HepG2 (cell line): ENCODE results near the gene MTUS2.

Source experiments
- CREB3 ChIP-seq: sonication (generic); formaldehyde crosslinking; IDR thresholded peaks from 2 replicates; pipeline ENCODE4 v1.5.0; 2020; ENCODE audit warnings: missing genetic modification reagents
- CTCF ChIP-seq: sonication (generic); formaldehyde crosslinking; IDR thresholded peaks from 2 replicates; pipeline ENCODE4 v1.5.0; 2020; ENCODE audit warnings: mild to moderate bottlenecking, missing genetic modification reagents, moderate library complexity
- HNF4A ChIP-seq: sonication (generic); formaldehyde crosslinking; IDR thresholded peaks from 2 replicates; pipeline ENCODE4 v1.4.0; 2020; ENCODE audit warnings: missing genetic modification reagents
- NFATC3 ChIP-seq: sonication (generic); formaldehyde crosslinking; IDR thresholded peaks from 2 replicates; pipeline ENCODE4 v1.5.1; 2020; ENCODE audit warnings: mild to moderate bottlenecking, missing genetic modification reagents
- YY1 ChIP-seq: IDR thresholded peaks from 2 replicates; pipeline ENCODE4 v1.6.1; 2011; ENCODE audit warnings: low read length, low read depth, moderate library complexity, mild to moderate bottlenecking; ENCODE audit not compliant: insufficient read depth, insufficient replicate concordance
- ZBTB2 ChIP-seq: sonication (generic); formaldehyde crosslinking; IDR thresholded peaks from 2 replicates; pipeline ENCODE4 v1.8.0; 2022; ENCODE audit warnings: low read depth, missing genetic modification reagents
- ZBTB33 ChIP-seq: sonication (generic); formaldehyde crosslinking; IDR thresholded peaks from 2 replicates; pipeline ENCODE4 v1.4.0; 2020; ENCODE audit warnings: missing genetic modification reagents
- ZSCAN30 ChIP-seq: sonication (generic); formaldehyde crosslinking; IDR thresholded peaks from 2 replicates; pipeline ENCODE4 v1.5.0; 2020; ENCODE audit warnings: mild to moderate bottlenecking, missing genetic modification reagents
- TF ChIP-seq, protein P1 (sequence below): sonication (generic); formaldehyde crosslinking; conservative IDR thresholded peaks from 2 replicates; pipeline ENCODE4 v1.8.0; 2022; ENCODE audit warnings: low read depth, missing genetic modification reagents
- TF ChIP-seq, protein P2 (sequence below), 2 experiments: IDR thresholded peaks; 2 replicates each; pipeline ENCODE4 v1.6.1; 2011 to 2012; ENCODE audit warnings: low read length in 2 of 2, borderline replicate concordance in 1 of 2, low read depth in 1 of 2, mild to moderate bottlenecking in 1 of 2, moderate library complexity in 1 of 2
- TF ChIP-seq, protein P3 (sequence below): sonication (generic); formaldehyde crosslinking; conservative IDR thresholded peaks from 2 replicates; pipeline ENCODE4 v1.4.0; 2020; ENCODE audit warnings: missing genetic modification reagents

- no peak for TF ChIP-seq ZBTB2
- TF ChIP-seq, protein P1, sequence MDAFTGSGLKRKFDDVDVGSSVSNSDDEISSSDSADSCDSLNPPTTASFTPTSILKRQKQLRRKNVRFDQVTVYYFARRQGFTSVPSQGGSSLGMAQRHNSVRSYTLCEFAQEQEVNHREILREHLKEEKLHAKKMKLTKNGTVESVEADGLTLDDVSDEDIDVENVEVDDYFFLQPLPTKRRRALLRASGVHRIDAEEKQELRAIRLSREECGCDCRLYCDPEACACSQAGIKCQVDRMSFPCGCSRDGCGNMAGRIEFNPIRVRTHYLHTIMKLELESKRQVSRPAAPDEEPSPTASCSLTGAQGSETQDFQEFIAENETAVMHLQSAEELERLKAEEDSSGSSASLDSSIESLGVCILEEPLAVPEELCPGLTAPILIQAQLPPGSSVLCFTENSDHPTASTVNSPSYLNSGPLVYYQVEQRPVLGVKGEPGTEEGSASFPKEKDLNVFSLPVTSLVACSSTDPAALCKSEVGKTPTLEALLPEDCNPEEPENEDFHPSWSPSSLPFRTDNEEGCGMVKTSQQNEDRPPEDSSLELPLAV (CRISPR knock-in tag), result no peak
- no peak for TF ChIP-seq CREB3 (CRISPR knock-in tag)
- no peak for TF ChIP-seq ZBTB33 (CRISPR knock-in tag)
- TF ChIP-seq HNF4A (CRISPR knock-in tag), result no peak
- TF ChIP-seq YY1, result no peak
- no peak for TF ChIP-seq NFATC3
- no peak for TF ChIP-seq CTCF
- TF ChIP-seq, protein P2, sequence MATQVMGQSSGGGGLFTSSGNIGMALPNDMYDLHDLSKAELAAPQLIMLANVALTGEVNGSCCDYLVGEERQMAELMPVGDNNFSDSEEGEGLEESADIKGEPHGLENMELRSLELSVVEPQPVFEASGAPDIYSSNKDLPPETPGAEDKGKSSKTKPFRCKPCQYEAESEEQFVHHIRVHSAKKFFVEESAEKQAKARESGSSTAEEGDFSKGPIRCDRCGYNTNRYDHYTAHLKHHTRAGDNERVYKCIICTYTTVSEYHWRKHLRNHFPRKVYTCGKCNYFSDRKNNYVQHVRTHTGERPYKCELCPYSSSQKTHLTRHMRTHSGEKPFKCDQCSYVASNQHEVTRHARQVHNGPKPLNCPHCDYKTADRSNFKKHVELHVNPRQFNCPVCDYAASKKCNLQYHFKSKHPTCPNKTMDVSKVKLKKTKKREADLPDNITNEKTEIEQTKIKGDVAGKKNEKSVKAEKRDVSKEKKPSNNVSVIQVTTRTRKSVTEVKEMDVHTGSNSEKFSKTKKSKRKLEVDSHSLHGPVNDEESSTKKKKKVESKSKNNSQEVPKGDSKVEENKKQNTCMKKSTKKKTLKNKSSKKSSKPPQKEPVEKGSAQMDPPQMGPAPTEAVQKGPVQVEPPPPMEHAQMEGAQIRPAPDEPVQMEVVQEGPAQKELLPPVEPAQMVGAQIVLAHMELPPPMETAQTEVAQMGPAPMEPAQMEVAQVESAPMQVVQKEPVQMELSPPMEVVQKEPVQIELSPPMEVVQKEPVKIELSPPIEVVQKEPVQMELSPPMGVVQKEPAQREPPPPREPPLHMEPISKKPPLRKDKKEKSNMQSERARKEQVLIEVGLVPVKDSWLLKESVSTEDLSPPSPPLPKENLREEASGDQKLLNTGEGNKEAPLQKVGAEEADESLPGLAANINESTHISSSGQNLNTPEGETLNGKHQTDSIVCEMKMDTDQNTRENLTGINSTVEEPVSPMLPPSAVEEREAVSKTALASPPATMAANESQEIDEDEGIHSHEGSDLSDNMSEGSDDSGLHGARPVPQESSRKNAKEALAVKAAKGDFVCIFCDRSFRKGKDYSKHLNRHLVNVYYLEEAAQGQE (IDR thresholded peaks at IDR 0.05; ENCODE audit: borderline replicate concordance in 1 of 2, low read depth in 1 of 2, low read length in 2 of 2), result no peak
- TF ChIP-seq, protein P3, sequence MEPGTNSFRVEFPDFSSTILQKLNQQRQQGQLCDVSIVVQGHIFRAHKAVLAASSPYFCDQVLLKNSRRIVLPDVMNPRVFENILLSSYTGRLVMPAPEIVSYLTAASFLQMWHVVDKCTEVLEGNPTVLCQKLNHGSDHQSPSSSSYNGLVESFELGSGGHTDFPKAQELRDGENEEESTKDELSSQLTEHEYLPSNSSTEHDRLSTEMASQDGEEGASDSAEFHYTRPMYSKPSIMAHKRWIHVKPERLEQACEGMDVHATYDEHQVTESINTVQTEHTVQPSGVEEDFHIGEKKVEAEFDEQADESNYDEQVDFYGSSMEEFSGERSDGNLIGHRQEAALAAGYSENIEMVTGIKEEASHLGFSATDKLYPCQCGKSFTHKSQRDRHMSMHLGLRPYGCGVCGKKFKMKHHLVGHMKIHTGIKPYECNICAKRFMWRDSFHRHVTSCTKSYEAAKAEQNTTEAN (CRISPR knock-in tag), result no peak
- TF ChIP-seq ZSCAN30 (CRISPR knock-in tag), result no peak
These were observed 607.8 kb downstream of the MTUS2 start for GRCh38 chr13:29427937-29428309.
